Activated CD8-positive, alpha-beta memory T cell treated with anti-CD3 and anti-CD28 coated beads, Interleukin-2, amount 50 U/mL, for 24 hours (primary cell): ENCODE results near the gene C1orf21.

Source experiments
- DNase-seq: peaks from one replicate; pipeline ENCODE4 v3.0.0-alpha.2; 2020; ENCODE audit errors: extremely low read depth

C1orf21 gene

GRCh38 chr1:184626076-184627006 lies 239.5 kb downstream of the C1orf21 start:
- no peak for DNase-seq

GRCh38 chr1:184627007-184627341 lies 240.1 kb downstream of the C1orf21 start:
- no peak for DNase-seq

GRCh38 chr1:184629266-184629665 lies 242.4 kb downstream of the C1orf21 start:
- no peak for DNase-seq

GRCh38 chr1:184630679-184631060 lies 243.8 kb downstream of the C1orf21 start:
- DNase-seq: no peak

GRCh38 chr1:184632415-184633175 lies 245.8 kb downstream of the C1orf21 start:
- DNase-seq: no peak

- DNase-seq: no peak
Observed at GRCh38 chr1:184633785-184634184, 247.0 kb downstream of the C1orf21 start.

- no peak for DNase-seq
Observed at GRCh38 chr1:184634296-184634695, 247.5 kb downstream of the C1orf21 start.

- DNase-seq: no peak
Observed at GRCh38 chr1:184635347-184635979, 248.6 kb downstream of the C1orf21 start.

- DNase-seq: no peak
Observed at GRCh38 chr1:184635980-184636431, 249.2 kb downstream of the C1orf21 start.

GRCh38 chr1:184637664-184638240 lies 250.9 kb downstream of the C1orf21 start:
- DNase-seq: no peak

GRCh38 chr1:184639205-184639604 lies 252.4 kb downstream of the C1orf21 start:
- DNase-seq: no peak

- DNase-seq: no peak
Observed at GRCh38 chr1:184640505-184640904, 253.7 kb downstream of the C1orf21 start.

GRCh38 chr1:184641894-184642293 lies 255.1 kb downstream of the C1orf21 start:
- no peak for DNase-seq

GRCh38 chr1:184643661-184644060 lies 256.8 kb downstream of the C1orf21 start:
- no peak for DNase-seq

GRCh38 chr1:184644771-184645170 lies 257.9 kb downstream of the C1orf21 start:
- DNase-seq: no peak

GRCh38 chr1:184646178-184646701 lies 259.4 kb downstream of the C1orf21 start:
- no peak for DNase-seq

GRCh38 chr1:184646824-184647223 lies 260.0 kb downstream of the C1orf21 start:
- no peak for DNase-seq

- no peak for DNase-seq
Observed at GRCh38 chr1:184647471-184647870, 260.6 kb downstream of the C1orf21 start.

GRCh38 chr1:184648160-184648855 lies 261.5 kb downstream of the C1orf21 start:
- DNase-seq: no peak

GRCh38 chr1:184648856-184649201 lies 262.0 kb downstream of the C1orf21 start:
- DNase-seq: no peak

- no peak for DNase-seq
Observed at GRCh38 chr1:184649451-184649888, 262.6 kb downstream of the C1orf21 start.
